SHP77 (cell line): ENCODE data around the gene HEMK1.

Experiments
- DNase-seq, 2 experiments: peaks; one replicate each; lab custom pipeline; 2025; lab: John Stamatoyannopoulos, UW

HEMK1 gene

DNA sequence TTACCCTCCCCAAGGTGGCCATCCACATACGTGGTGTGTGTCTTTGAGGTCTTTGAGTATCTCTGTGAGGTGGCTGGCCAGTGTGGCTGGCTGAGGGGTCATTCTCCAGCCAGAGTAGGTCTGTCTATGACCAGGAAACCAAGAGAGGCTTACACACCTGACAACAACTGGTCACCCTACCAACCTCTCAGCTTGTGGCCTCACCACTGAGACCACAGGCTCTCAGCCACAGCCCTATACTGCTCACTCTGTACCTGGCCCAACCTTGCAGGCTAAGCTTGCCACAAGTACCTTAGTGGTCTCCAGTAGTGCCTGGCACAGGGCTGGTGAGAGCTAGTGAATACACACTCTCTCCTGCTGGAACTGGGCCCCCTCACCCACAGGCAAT lies 5.1 kb downstream of the HEMK1 start:
- DNase-seq = no peak

DNA sequence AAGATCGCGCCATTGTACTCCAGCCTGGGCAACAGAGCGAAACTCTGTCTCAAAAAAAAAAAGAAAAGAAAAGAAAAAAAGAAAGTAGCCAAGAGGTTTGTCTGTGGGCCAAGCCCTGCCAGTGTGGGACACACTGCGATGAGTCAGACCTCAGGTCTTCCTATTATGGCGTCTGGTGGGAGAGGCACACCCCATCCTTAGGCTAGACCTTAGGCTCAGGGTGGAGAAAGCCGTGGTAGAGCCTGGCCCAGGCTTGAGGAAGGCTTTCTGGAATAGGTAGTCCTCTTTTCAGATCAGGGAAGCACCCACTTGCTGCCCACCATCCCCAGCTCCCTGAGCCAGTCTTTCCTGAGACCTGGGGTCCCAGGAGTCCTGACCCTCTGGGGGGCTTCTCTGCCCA lies 6.0 kb downstream of the HEMK1 start:
- DNase-seq = no peak

DNA sequence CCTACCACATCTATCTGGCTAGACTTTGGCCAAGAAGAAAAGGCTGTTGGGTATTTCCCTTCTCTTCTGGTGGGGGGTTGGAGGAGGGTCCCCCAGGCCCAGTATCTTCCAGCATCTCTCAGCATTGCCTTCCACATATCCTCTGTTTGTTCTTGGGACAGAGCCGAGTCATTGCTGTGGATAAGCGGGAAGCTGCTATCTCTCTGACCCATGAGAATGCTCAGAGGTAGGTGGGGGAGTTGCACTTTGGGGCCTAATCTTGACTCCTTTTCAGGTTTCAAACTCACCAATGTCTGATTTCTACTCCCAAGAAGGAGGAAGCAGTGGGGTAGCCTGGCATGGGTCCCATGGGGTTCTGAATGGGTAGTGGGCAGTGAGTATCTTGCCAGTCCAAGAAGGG lies 8.0 kb downstream of the HEMK1 start:
- no peak for DNase-seq

DNA sequence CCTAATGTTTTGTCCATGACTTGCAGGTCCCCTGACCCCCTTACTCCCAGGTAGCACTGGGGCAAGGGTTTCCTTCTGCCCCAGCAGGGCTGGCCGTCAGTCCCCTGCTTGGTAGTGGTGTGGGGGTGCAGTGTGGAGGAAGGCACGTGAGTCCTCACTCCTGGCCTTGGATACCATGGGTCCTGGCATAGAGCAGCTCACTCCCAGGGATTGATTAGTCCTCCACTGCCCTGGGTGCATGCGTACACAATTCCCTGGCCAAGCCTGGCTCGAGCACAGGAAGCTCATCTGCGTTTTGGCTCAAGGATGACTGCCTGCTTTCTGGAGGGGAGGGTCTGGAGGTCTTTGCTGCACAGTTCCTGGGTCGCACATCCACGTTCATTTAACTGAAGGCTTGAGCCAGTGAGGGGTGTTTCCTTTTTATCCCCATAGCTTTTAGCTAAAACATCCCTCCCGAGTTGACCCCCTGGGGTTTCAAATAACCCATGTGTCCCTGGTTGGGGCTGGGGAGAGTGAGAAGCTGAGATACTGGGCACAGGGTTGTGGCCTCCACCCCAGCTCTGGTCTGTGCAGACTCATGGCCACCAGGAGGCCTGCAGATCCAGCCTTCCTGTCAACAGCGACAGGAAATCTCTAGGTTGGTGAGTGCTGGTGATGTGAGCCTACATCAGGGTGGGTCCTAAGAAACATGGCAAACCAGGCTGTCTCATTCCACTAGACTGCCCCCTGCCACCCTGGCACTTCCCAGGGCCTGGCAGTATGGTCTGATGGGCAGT lies 11.5 kb downstream of the HEMK1 start:
- DNase-seq = no peak

DNA sequence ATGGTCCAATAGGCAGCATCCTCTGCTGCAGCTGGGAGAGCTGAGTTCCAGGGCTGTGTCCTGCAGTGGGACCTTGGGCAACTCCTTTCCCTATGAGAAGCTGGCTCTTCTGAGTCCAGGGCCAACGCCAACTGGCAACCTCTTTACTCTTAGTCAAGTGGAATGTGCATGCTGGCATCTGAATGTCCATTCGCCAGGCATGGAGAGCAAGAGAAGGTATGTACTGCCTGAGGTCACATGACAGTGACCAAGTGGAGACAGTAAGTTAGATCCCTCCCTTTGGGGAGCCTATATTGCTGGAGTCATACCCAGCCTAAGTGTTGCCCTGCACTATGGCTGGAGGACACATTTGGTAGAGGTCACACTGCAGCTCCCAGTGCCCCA lies 12.1 kb downstream of the HEMK1 start:
- DNase-seq = no peak

DNA sequence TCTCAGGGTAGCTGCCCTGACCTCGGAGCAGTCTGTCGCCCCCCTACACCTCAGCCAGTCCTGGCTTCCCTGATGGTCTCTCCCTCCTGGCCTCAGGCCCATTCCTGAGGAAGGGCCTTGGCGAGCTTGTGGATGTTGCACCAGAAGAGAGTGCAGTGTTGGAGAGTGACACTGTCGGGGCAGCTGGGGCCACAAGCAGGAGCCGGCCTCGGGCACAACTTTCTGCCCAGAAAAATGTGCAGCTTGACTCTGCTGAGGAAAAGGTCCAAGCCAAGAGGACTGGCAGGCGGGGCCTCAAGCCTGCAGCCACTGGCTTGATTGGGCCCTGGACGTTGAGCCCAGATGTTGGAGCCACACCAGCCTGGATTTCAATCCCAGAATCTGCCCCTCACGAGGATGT lies 12.8 kb downstream of the HEMK1 start:
- DNase-seq = no peak

DNA sequence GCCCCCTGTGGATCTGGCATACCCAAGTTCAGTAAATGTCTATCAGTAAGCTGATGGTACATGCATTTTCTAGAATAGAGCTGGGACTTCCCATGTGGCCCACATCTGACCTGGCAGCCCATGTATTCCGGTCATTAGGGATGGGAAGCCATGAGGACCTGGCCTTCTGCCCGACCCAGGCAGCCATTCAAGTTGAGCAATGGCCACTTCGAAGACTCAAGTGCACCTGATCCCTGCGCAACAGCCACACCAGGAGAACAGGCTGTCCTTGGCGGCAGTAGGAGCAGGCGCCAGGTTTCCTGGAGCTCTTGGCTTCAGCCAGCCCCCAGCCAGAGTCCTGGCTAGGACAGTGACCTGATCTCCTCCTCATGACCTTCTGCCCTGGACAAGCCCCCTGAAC lies 14.6 kb downstream of the HEMK1 start:
- no peak for DNase-seq

DNA sequence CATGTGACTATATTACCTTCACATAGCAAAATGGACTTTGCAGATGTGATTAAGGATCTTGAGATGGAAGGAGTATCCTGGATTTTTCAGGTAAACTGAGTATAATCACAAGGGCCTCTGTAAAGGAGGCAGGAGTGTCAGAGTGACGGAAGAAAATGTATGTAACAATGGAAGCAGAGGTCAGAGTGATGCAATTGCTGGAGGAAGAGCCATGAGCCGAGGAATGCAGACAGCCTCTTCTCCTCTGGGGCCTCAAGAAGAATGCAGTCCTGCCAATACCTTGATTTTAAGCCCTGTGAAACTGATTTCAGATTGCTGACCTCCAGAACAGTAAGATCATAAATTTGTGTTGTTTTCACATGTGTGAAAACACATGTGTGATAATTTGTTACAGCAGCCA lies 15.1 kb downstream of the HEMK1 start:
- DNase-seq = no peak

DNA sequence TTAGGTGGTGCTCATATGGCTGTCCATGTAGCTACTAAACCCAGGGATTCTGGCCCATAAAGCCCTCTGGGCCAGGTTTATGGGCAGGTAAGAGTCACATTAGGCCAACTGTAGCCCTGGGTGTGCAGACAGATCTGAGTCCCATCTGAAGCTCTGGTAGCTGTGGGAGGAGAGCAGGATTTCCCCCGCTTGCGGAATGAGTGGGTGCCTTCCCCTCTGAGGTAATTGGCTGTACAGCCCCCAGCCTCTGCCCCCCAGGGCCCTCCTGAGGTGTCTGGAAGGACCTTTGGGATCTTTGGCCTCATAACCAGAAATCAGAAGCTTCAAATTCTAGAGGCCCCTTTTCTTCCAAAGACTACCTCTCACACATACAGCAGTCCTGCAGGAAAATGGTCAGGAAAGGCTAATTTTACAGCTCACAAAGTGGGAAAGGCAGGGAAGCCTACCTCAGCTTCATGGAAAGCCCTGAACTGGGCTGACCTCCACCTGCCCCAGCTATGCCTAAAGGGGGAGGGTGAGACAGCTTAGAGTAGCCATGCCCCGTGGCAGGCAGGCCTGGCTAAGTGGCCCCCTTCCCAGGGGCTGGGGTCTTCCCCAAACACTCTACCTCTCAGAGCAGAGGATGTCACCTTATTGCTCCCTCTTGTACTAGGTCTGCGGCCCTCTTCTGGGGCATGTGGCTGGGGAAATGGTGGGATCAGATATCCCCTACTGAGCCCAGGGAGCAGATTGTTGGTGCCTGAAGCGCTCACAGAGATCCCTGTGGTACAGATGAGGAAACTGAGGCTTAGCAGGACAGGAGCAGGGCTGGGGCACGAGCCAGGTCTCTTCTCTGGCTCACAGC lies 16.8 kb downstream of the HEMK1 start:
- DNase-seq = no peak

DNA sequence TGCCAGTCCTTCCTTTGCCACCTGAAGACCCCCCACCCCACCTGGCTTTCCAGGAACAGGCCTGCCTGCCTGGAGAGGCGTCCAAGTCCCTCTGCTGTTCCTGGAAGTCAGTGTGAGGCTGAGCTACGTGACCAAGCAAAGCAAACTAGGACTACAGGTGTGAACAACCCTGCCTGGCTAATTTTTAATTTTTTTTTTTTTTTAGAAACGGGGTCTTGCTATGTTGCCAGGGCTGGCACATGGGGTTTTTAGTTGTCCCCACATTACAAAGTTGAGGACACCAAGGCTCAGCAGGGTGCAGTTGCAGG lies 17.4 kb downstream of the HEMK1 start:
- DNase-seq = no peak

DNA sequence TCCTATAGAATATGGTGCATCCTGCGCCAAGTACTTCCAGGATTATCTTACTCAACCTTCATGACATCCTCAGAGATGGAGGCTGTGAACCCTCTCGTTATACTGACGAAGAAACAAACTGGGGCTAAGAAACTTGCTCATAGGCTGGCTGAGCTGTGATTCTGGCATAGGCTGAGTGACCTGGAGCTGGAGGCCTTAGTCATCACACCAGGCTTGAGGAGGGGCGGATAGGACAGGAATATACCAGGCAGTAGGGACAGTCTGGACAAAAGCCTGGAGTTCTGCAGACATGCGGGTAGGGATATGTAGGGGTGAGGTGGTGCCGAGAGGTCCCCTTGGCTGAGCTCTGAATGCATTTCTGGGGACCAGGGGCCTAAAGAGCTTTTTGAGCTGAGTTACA lies 18.1 kb downstream of the HEMK1 start:
- DNase-seq = no peak

DNA sequence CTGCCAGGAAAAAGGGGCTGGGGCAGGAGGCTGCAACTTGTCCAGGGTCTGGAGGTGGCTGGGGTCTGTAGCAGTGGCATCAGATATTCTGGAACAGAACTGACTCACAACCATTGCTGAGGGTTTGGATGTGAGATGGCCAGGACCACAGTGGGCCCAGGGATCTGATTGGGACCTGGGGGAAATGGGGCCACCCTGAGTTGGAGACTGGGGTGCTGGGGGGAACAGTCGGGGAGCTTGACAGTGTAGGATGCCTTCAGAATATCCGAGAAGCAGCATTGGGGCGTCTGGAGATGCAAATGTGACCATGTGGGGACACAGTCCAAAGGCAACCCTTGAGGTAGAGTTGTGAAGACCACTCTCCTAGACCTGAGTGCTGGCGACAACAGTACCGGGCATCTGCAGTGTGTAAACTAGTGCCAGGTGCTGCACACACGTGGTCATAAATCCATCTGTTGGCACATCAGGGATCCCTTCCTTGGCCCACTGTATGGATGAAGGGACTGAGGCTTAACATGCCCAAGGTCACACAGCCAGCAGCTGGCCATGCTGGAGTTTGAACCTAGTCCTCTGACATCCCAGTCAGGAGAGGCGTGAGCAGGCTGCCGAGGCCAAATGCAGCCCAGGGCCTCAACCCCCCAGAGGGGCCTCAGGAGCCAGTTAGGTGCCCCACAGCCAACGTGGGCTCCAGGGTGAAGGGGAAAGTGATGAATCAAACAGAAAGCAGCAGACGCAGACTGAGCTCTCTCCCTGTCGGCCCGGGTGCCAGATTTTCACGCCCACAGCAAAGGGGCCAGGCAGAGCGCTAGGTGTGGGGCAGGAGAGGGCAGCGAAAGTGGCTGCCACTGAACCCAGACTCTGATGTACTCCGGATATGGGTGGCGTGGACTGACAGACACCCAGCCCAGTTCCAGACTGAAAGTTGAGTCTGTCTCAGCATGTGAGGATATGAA lies 18.8 kb downstream of the HEMK1 start:
- no peak for DNase-seq

DNA sequence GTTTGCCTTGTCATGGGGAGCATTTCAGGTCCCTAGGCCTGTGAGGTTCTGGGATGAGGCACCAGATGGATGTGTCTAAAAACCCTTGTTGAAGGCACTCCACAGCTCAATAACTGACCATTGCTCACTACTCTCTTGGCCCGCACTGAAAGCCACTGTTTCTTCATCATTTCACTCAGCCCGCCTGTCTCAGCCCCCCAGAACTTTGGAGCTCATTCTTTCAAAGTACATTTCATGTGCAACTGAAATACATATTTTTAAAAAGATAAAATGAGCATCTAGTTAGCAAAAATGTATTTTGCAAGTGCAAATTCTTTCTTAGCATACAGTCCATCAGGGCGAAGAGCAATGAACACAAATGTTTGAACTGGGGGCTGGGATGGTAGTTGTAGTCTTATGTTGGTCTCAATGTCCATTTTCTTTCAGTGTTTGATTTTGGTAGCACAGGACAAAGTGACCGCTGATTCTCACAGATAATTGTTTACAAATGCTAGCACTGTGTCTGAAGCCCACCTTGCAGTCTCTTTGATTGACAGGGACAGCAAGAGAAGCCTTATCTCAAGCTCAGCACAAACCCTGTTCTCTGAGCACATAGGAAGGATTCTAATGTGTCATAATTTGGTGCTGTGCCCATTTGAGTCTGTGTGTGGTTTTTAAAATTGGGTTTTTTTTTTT lies 19.6 kb downstream of the HEMK1 start:
- DNase-seq = no peak

DNA sequence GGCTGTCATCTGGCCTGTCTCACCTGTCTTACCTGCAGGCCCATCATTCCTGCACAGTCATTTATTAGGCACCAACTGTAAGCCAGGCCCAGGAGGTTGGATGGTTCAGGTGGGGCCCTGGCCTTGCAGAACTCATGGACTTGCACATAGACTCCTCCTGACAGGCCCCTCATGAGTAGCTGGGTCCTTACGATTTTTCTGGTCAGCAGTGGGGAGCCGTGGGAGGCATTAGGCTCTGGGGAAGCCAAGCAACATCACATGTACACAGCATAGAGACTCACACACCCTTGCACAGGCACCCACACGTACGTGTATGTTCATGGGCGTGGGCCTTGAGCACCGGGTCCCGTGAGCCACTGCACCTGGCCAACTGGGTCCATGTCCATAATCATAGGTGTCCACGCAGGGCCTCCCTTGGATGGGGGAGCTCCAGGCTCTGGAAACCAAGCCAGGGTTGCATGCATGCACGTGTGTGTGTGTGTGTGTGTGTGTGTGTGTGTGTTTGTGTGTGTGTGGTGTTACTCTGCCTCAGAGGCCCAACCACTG lies 21.9 kb downstream of the HEMK1 start:
- DNase-seq = no peak

DNA sequence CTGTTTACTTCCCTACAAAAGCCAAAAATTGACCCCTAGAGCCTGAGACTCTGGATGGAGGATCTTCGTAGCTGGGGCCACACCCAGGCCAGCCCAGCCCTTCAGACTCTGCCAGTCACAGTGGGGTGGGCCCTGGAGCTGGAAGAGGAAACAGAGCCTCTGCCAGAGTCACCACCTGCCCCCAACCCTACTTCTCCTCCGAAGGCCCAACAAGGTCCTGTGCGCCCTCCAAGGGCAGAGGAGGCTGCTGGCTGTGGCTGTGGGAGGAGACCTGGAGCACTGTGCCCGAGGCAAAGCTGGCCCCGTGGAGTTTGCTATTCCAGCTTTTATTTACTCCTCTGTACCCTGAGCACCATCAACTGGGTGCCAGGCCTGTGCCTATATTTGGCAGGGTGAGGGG lies 23.2 kb downstream of the HEMK1 start:
- no peak for DNase-seq

DNA sequence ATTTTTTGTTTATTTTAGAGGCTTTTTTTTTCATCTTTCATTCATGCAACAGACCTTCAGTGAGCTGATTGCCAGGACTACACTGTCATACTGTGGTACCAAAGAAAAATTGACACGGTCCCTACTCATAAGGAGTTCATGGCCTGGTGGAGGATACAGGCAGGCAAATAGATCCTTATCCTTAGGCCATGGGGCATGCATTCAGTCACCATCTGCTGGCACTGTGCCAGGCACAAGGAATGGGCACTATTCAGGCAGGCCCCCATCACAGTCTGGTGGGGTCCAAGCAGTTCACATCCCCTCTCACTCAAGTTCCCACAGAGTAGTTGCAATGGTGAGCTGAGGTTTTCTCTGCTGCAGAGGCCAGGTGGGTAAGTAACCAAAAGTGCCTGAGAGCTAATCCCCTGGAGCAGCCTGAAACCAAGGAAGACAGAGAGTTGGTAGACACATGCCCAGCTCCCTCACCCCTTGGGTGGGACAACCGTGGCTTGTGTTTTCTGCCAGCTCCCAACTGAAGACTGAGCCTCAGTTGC lies 25.0 kb downstream of the HEMK1 start:
- DNase-seq = no peak

DNA sequence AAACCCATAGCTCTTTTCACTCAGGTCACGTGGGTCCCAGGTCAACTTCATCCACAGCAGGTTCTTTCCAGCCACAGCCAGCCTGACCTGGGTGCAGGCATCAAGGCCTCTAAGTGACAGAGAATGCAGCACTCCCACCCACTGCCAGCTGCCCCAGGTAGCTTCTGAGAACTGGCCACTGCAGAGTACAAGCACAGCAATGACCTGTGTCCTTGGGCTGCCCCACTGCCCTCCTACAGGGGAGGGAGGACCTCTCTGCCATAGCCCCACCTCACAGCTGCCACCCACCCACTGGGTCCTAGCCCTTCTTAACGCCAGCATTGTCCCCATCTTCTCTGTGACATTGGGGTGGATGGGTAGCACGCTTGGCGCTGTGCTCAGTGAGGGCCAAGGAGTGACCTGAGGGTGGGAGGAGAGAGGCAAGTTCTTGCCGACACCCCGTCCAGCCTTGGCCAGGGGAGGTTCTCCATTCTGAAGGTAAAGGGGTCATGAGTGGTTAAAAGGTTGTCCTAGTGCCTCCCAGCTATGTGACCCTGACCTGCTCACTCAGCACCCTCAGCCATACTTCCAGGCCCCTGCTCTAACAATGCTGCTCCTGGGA lies 29.9 kb downstream of the HEMK1 start:
- no peak for DNase-seq

DNA sequence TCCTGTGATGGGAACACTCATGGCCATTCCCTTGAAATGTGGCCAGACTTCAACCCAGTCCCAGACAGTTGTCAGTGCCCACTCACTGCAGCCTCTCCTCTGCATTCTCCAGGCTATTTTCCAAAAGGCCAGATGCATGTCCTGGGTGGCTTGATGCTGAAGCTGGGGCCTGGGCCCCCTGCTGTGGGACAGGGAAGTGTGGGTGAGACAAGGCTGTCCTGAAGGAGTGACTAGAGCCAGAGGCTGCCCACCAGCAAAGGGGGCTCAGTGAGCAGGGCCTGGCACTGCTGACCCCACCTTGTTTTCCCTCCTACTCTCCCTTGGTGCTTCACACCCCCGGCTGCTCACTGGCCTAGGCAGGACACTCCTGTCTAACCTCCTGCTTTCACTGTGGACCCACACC lies 30.4 kb downstream of the HEMK1 start:
- DNase-seq = no peak

DNA sequence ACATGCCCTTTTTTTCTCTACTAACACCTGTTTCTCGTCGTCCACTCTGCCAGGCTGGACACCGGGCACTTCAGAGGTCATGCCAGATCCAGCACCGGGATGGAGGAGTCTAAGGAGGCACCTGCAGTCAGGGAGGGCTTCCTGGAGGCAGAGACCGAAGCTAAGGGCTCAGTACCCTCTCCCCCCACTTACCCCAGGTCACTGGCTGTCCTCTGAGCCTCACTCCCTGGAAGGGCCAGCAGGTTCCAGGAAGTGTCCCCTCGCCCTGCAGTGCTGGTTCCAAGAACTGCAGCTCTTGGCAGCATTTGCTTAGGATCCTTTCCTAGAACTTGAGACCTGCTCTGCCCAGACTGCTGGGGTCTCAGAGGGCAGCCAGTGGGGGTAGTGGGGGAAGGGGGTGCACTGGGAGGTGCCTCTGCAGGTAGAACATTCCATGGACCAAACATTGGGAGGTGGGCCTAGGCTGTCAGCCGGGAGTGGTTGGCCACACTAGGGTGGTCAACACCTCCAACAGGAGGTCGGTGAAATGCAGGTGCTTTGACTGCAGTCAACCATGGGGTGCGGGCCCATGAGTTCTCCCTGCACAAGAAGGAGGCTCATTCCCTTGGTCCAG lies 30.9 kb downstream of the HEMK1 start:
- DNase-seq = peak in 1 of 2 experiments; percentile 15

DNA sequence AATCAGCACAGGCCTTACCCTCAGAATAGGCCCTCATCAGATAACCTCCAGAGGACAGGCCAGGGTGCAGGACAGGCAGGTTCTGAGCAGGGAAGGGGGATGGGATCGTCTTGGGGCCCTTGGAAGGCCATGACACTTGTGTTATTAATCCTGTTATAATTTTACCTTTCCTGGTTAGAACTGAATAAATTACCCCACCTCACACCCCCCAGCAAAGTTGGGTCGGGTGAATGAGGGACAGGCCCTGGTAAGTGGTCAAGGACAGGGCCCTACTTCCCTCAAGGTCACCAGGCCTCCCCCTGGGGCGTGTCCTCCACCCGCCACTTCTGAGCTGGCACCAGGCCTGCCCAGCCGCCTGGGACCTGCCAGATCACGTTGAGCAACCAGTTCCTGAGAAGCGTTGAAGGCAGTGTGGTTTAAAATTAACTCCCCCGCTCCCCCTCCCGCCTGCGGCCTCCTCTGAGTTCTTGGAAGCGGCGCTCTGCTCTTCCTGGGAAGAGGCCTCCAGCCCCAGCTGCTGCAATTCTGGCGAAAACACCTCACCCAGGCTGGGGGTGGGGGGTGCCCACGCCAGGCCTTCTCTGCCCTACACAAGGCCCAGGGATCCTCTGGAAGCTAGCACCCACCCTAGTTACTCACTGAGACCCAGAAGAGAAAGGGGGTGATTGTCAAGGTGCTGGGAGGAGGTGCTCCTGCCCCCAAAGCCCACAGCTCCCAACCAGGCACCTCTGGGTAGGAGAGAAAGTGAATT lies 31.7 kb downstream of the HEMK1 start:
- peak; percentile 91 to 95 for DNase-seq
